HepG2 (cell line): ENCODE results near the gene DGCR8. TPM values are rescaled to one million over a fixed set of nuclear protein-coding genes. Genes with fewer than 3 reads are reported as not detected.

ENCODE experiments used
- ATAC-seq: fragments of 200-7000 bp; cut with Tn5 transposase; 3 replicates; pipeline ENCODE4 v1.9.1; 2020; ENCODE audit warnings: mild to moderate bottlenecking, moderate library complexity
- BruUV-seq: library from RNA; stranded (reverse); fragments of 400-500 nt; replicated peaks from 2 replicates; lab custom pipeline; 2021; lab: Mats Ljungman, UMichigan
- CTCF ChIA-PET: fragments of 300-600 bp; formaldehyde crosslinking; extraction: SDS; loops from one replicate; lab custom pipeline; 2021; ENCODE audit warnings: low total read pairs, inconsistent platforms, low intra/inter-chr PET ratio; lab: Yijun Ruan, JAX
- POLR2A ChIA-PET: fragments of 350-600 bp; sonication (Branson Sonifier 250); formaldehyde crosslinking; loops from one replicate; lab custom pipeline; 2020; ENCODE audit warnings: antibody characterized with exemption, inconsistent platforms; lab: Yijun Ruan, JAX
- DNase-seq: peaks from one replicate; pipeline ENCODE4 v3.0.0-alpha.2; 2015; ENCODE audit warnings: low spot score
- FAIRE-seq: peaks from 3 replicates; lab custom pipeline; 2011; peaks lifted over from hg19 to GRCh38; lab: Jason Lieb, UNC
- H2AFZ ChIP-seq: one replicate; pipeline ENCODE4 v1.6.1; 2011; ENCODE audit warnings: low read length, inconsistent platforms
- H3K27ac ChIP-seq: fragments of 300-600 bp; 3 replicates; pipeline ENCODE4 v1.8.0; 2011; ENCODE audit warnings: mixed run types, mild to moderate bottlenecking, mixed read lengths, low read length, inconsistent platforms; ENCODE audit not compliant: insufficient read depth; ENCODE audit errors: extremely low read length
- H3K27me3 ChIP-seq, 2 experiments: fragments of 200-600 bp in 1 of 2; 2 replicates in 1 of 2; 3 replicates in 1 of 2; pipeline versions ENCODE4 v1.6.0 to v1.8.0; 2011; ENCODE audit warnings: low read length in 2 of 2, mild to moderate bottlenecking in 2 of 2, moderate library complexity in 2 of 2, inconsistent platforms in 1 of 2; ENCODE audit not compliant: insufficient read depth in 2 of 2, control insufficient read depth in 1 of 2
- H3K36me3 ChIP-seq, 2 experiments: fragments of 200-600 bp in 1 of 2; replicated peaks in 1 of 2; 2 replicates in 1 of 2; 3 replicates in 1 of 2; pipeline versions ENCODE4 v1.5.1 to v1.8.0; 2011; ENCODE audit warnings: low read length in 2 of 2, inconsistent platforms in 1 of 2; ENCODE audit not compliant: insufficient read depth in 2 of 2, control insufficient read depth in 1 of 2
- H3K4me1 ChIP-seq: 2 replicates; pipeline ENCODE4 v1.5.1; 2012; ENCODE audit warnings: low read length, inconsistent platforms; ENCODE audit not compliant: insufficient read depth
- H3K4me2 ChIP-seq: 2 replicates; pipeline ENCODE4 v1.6.0; 2011; ENCODE audit warnings: low read depth, low read length, inconsistent platforms
- H3K4me3 ChIP-seq, 3 experiments: fragments of 200-600 bp in 1 of 3; sonication (generic), shearing (Covaris generic) in 1 of 3; replicated peaks in 1 of 3; 2 replicates each; pipeline ENCODE4 v1.5.1; 2011 to 2016; ENCODE audit warnings: low read length in 3 of 3, inconsistent platforms in 2 of 3, low read depth in 2 of 3, mild to moderate bottlenecking in 2 of 3, control low read depth in 1 of 3, mixed read lengths in 1 of 3; ENCODE audit not compliant: insufficient read depth in 1 of 3
- H3K79me2 ChIP-seq: one replicate; pipeline ENCODE4 v1.6.1; 2011; ENCODE audit warnings: low read length, inconsistent platforms; ENCODE audit not compliant: insufficient read depth
- H3K9ac ChIP-seq: 2 replicates; pipeline ENCODE4 v1.6.0; 2011; ENCODE audit warnings: mild to moderate bottlenecking, low read depth, low read length, inconsistent platforms; ENCODE audit not compliant: insufficient read depth
- H3K9me3 ChIP-seq: 2 replicates; pipeline ENCODE4 v1.5.1; 2012; ENCODE audit warnings: mild to moderate bottlenecking, low read length
- H4K20me1 ChIP-seq: 2 replicates; pipeline ENCODE4 v1.6.0; 2011; ENCODE audit warnings: inconsistent platforms, mild to moderate bottlenecking, low read length, moderate library complexity; ENCODE audit not compliant: insufficient read depth
- AGO2 ChIP-seq: fragments of 200-400 bp; formaldehyde crosslinking; optimal IDR thresholded peaks from 2 replicates; pipeline ENCODE3; 2017; ENCODE audit warnings: mild to moderate bottlenecking, low read depth, low read length, moderate library complexity
- CC2D1A ChIP-seq: sonication (generic); formaldehyde crosslinking; IDR thresholded peaks from 2 replicates; pipeline ENCODE4 v1.8.1; 2023; ENCODE audit warnings: mild to moderate bottlenecking, missing genetic modification reagents
- CCDC6 ChIP-seq: sonication (generic); formaldehyde crosslinking; IDR thresholded peaks from 2 replicates; pipeline ENCODE4 v1.8.1; 2022; ENCODE audit warnings: mild to moderate bottlenecking, missing genetic modification reagents, moderate library complexity
- FOXO4 ChIP-seq: sonication (generic); formaldehyde crosslinking; conservative IDR thresholded peaks from 2 replicates; pipeline ENCODE4 v1.8.1; 2023; ENCODE audit warnings: missing genetic modification reagents
- MIXL1 ChIP-seq: IDR thresholded peaks from 2 replicates; pipeline ENCODE4 v1.6.1; 2016
- NR2F2 ChIP-seq: IDR thresholded peaks from 2 replicates; pipeline ENCODE4 v1.6.1; 2012; ENCODE audit warnings: low read depth, inconsistent platforms, borderline replicate concordance
- SAP130 ChIP-seq: IDR thresholded peaks from 2 replicates; pipeline ENCODE4 v1.6.1; 2016; ENCODE audit warnings: low read depth
- ZBTB14 ChIP-seq: sonication (generic); formaldehyde crosslinking; IDR thresholded peaks from 2 replicates; pipeline ENCODE4 v1.4.0; 2020; ENCODE audit warnings: missing genetic modification reagents
- ZFP41 ChIP-seq: sonication (generic); formaldehyde crosslinking; IDR thresholded peaks from 2 replicates; pipeline ENCODE4 v1.4.0; 2020; ENCODE audit warnings: mild to moderate bottlenecking, missing genetic modification reagents, borderline replicate concordance
- WGBS: methylation state at CpG from one replicate; pipeline ENCODE4 v1.1.6; 2017; ENCODE audit warnings: low lambda C conversion rate; 5-methylcytosine and 5-hydroxymethylcytosine counted together
- in situ Hi-C: cut with HindIII; loops from 2 replicates; pipeline ENCODE4 v1.10.0; 2017; ENCODE audit warnings: low pct_unique_long_range_greater_than_20kb; ENCODE audit not compliant: extremely low pct_ligation_motif_present
- intact Hi-C: fragments of 100-400 bp; cut with micrococcal nuclease; formaldehyde crosslinking; loops from one replicate; pipeline ENCODE4 v1.10.0; 2022; ENCODE audit not compliant: unreplicated experiment
- polyA plus RNA-seq, 8 experiments: library from polyadenylated mRNA; depleted of rRNA in 3 of 8; stranded (reverse) in 7 of 8; unstranded in 1 of 8; fragments of >200 nt; fragmentation: Illumina TruSeq in 4 of 8; extraction: Trizol in 4 of 8; gene quantifications; 2 replicates each; pipeline versions ENCODE4 v1.2.1 to v1.2.3, GENCODE V29; 2011 to 2016; ENCODE audit warnings: low read depth in 4 of 8, missing spikeins in 1 of 8, mixed read lengths in 1 of 8; ENCODE audit not compliant: insufficient read depth in 1 of 8
- total RNA-seq, 5 experiments: library from RNA; depleted of rRNA; stranded (reverse); fragments of >200 nt; fragmentation: Illumina TruSeq; extraction: Trizol; gene quantifications; 2 replicates each; pipeline ENCODE4 v1.2.3, GENCODE V29; 2016; ENCODE audit warnings: low read depth in 1 of 5
- TF ChIP-seq, protein P1 (sequence below): IDR thresholded peaks from 2 replicates; pipeline ENCODE4 v1.6.1; 2016; ENCODE audit warnings: low read depth
- TF ChIP-seq, protein P2 (sequence below): sonication (generic); formaldehyde crosslinking; IDR thresholded peaks from 2 replicates; pipeline ENCODE4 v1.4.0; 2020; ENCODE audit warnings: missing genetic modification reagents

The DGCR8 gene
- total and polyA plus RNA-seq, 2 of the 13 experiments (the other 11 are each of a cell fraction or from before 2014, with no cell fraction given): 10.2 to 23.2 TPM

DNA sequence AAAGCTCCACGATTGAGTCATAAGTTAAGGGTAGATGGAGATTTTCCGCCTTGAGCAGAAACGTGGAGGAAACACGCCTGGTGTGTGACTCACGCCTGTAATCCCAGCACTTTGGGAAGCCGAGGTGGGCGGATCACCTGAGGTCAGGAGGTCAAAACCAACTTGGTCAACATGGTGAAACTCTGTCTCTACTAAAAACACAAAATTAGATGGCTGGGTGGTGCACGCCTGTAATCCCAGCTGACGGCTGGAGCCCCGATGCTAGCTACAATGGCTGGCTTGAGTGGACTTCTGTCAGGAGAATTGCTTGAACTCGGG, 17.3 kb upstream of the DGCR8 start (continued):
- no peak for TF ChIP-seq ZBTB14 (CRISPR knock-in tag)
- TF ChIP-seq CCDC6 (CRISPR knock-in tag): no peak
- TF ChIP-seq SAP130 (CRISPR knock-in tag): no peak
- TF ChIP-seq NR2F2: no peak
- TF ChIP-seq, protein P1, sequence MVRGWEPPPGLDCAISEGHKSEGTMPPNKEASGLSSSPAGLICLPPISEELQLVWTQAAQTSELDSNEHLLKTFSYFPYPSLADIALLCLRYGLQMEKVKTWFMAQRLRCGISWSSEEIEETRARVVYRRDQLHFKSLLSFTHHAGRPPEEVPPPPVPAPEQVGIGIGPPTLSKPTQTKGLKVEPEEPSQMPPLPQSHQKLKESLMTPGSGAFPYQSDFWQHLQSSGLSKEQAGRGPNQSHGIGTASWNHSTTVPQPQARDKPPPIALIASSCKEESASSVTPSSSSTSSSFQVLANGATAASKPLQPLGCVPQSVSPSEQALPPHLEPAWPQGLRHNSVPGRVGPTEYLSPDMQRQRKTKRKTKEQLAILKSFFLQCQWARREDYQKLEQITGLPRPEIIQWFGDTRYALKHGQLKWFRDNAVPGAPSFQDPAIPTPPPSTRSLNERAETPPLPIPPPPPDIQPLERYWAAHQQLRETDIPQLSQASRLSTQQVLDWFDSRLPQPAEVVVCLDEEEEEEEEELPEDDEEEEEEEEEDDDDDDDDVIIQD (CRISPR knock-in tag): no peak
- TF ChIP-seq CC2D1A (CRISPR knock-in tag): no peak

DNA sequence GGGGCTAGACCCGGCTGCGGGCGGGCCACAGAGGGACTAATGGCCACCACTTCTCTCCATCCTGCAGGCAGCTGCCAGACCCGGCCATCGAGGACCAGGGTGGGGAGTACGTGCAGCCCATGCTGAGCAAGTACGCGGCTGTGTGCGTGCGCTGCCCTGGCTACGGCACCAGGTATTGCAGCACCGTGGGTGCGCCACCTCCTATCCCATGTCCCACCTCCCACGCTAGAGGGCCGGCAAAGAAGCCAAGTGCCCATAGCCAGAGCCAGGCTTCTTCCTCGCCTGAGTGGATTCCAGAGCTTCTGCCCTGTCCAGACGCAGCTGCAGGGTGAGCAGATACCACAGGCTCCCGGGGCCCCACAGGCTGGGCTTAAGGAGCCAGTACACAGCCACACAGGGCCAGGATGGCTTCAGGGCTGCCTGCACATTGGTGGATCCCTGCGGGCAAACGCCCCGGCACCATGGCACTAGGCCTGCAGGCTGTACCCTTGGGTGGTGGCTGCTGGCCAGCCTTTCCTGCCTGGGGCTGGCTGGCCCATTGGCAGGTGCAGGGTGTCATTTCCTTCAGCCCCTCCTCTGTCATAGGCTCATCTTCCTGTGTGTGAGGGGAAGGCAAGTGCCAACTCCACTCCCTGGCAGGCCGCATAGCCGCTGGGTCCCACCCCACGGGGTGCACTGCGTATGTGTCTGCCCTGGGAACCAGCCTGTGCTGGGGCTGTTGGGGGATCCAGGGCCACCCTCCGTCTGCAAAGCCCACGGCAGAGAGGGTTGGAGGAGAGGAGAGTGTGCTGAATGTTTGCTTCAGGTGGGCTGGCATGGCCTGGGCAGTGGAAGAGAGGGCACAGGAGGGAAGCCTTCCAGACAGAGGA, 16.5 kb upstream of the DGCR8 start:
- Histone ChIP-seq H3K4me1 (no peaks in the 10 kb centered on the region), H3K27ac (no peak overlapping the region), H3K4me3 (no peak overlapping the region), H3K27me3 (no peaks in the 10 kb centered on the region), H3K9ac (no peak overlapping the region), H3K9me3 (no peaks in the 10 kb centered on the region), H4K20me1 (no peaks in the 10 kb centered on the region), H3K4me2 (no peak overlapping the region), H3K36me3 (peaks cover 0 to 12% of the 10 kb centered on the region in 2 experiments; a peak in 2 of 5 replicates), H2AFZ (no peak overlapping the region), H3K79me2 (no peaks in the 10 kb centered on the region)
- TF ChIP-seq MIXL1 (CRISPR knock-in tag): no peak
- TF ChIP-seq FOXO4 (CRISPR knock-in tag): 0 out of 2 replicates have a peak, but pooled peaks have one; percentile 31
- TF ChIP-seq ZFP41 (CRISPR knock-in tag): no peak
- TF ChIP-seq AGO2: peak; percentile 32
- TF ChIP-seq, protein P2, sequence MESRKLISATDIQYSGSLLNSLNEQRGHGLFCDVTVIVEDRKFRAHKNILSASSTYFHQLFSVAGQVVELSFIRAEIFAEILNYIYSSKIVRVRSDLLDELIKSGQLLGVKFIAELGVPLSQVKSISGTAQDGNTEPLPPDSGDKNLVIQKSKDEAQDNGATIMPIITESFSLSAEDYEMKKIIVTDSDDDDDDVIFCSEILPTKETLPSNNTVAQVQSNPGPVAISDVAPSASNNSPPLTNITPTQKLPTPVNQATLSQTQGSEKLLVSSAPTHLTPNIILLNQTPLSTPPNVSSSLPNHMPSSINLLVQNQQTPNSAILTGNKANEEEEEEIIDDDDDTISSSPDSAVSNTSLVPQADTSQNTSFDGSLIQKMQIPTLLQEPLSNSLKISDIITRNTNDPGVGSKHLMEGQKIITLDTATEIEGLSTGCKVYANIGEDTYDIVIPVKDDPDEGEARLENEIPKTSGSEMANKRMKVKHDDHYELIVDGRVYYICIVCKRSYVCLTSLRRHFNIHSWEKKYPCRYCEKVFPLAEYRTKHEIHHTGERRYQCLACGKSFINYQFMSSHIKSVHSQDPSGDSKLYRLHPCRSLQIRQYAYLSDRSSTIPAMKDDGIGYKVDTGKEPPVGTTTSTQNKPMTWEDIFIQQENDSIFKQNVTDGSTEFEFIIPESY: 0 out of 2 replicates have a peak, but pooled peaks have one; percentile 11
- FAIRE-seq (no peak), ATAC-seq (no peak), DNase-seq (no peak)
- ChIA-PET POLR2A (no interaction called here), CTCF (no interaction called here)
- in situ Hi-C loops (no loop called here), intact Hi-C loops (no loop called here)
- BruUV-seq: no TSS peak
- WGBS: 98% methylated on average over 9 of the region's 27 CpGs
